Astrocyte (in vitro differentiated cells and primary cell): Measurements from ENCODE around the gene PDLIM5.
"Not testable (repeated sequence)": the region's sequence is repeated elsewhere in the genome, so short reads cannot be mapped to it uniquely, and the experiment has no call there.

ENCODE experiments used
- CTCF ChIP-seq: IDR thresholded peaks from 2 replicates; pipeline ENCODE4 v1.5.1; 2011; ENCODE audit warnings: low read depth, mild to moderate bottlenecking, inconsistent platforms, low read length, moderate library complexity; ENCODE audit not compliant: insufficient read depth
- EZH2 ChIP-seq: IDR thresholded peaks from 2 replicates; pipeline ENCODE4 v1.6.1; 2012; ENCODE audit warnings: mild to moderate bottlenecking, low read length, inconsistent platforms; ENCODE audit not compliant: insufficient read depth

- not testable (repeated sequence) for TF ChIP-seq CTCF, EZH2
These were observed 61.8 kb downstream of the PDLIM5 start for GRCh38 chr4:94513532-94513931.
